Measurements from ENCODE around the gene MEIS1. TPM values are rescaled to one million over a fixed set of nuclear protein-coding genes. Genes with fewer than 3 reads are reported as not detected.

Gene MEIS1
- total and polyA plus RNA-seq, 2 donors (not counting 1 experiment from before 2014, with no cell fraction given) = 0.03 TPM; not detected in 1

DNA sequence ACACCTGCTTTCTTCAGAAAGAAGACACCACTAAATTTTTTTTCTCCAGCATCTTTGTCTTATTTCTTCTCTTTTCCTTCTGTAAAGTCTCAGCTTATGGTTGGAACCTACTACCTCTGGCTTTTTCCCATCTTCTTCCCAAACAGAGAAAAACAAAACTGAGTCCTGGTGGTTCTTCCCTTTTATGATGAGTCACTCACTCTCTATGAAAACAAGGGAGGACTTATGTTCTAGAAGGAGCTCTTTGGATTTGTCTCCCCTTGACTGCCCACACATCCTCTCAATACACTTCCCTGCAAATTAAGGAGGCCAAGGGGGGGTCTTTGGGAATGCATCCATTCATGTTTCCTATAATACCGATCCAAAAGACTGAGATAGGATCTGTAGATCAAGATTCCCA lies 22.1 kb upstream of the MEIS1 start:
- Mint-ChIP-seq H3K27me3 (peaks cover 8% of the 10 kb centered on the region), H3K4me3 (no peak overlapping the region), H3K4me1 (no peaks in the 10 kb centered on the region), H3K27ac (no peak overlapping the region), H3K9me3 (ENCODE audit: insufficient read depth) (peaks cover 4% of the 10 kb centered on the region)
- Histone ChIP-seq H2AFZ (ENCODE audit: insufficient read depth, low read depth, low read length, poor library complexity, severe bottlenecking) (no peak overlapping the region), H3K4me2 (replicated peaks; ENCODE audit: low read depth, low read length, poor library complexity, severe bottlenecking) (no peak overlapping the region), H3K9me3 (ENCODE audit: control extremely low read depth in 1 of 3, control insufficient read depth in 2 of 3, insufficient read depth in 1 of 3, low read length in 2 of 3) (no peaks in the 10 kb centered on the region), H3K36me3 (replicated peaks in 1 of 2; ENCODE audit: control extremely low read depth in 1 of 2, control insufficient read depth in 1 of 2, extremely low read depth in 1 of 2, insufficient read depth in 2 of 2, low read length in 1 of 2) (no peaks in the 10 kb centered on the region), H3K4me1 (ENCODE audit: control insufficient read depth in 2 of 2, insufficient read depth in 2 of 2, low read length in 2 of 2) (no peaks in the 10 kb centered on the region), H3K27ac (ENCODE audit: low read length in 2 of 2) (no peak overlapping the region), H3K9ac (ENCODE audit: low read length) (no peak overlapping the region), H3K27me3 (replicated peaks in 1 of 4; ENCODE audit: control extremely low read depth in 1 of 4, control insufficient read depth in 3 of 4, insufficient read depth in 4 of 4, low read length in 3 of 4) (no peaks in the 10 kb centered on the region), H4K20me1 (ENCODE audit: control insufficient read depth, insufficient read depth, low read length, poor library complexity, severe bottlenecking) (no peaks in the 10 kb centered on the region), H3K79me2 (ENCODE audit: control insufficient read depth, insufficient read depth, low read length) (no peaks in the 10 kb centered on the region), H3K4me3 (ENCODE audit: control extremely low read depth in 1 of 5, extremely low read depth in 1 of 5, insufficient read depth in 1 of 5, low read depth in 2 of 5, low read length in 4 of 5) (no peak overlapping the region)
- TF ChIP-seq, protein P1, sequence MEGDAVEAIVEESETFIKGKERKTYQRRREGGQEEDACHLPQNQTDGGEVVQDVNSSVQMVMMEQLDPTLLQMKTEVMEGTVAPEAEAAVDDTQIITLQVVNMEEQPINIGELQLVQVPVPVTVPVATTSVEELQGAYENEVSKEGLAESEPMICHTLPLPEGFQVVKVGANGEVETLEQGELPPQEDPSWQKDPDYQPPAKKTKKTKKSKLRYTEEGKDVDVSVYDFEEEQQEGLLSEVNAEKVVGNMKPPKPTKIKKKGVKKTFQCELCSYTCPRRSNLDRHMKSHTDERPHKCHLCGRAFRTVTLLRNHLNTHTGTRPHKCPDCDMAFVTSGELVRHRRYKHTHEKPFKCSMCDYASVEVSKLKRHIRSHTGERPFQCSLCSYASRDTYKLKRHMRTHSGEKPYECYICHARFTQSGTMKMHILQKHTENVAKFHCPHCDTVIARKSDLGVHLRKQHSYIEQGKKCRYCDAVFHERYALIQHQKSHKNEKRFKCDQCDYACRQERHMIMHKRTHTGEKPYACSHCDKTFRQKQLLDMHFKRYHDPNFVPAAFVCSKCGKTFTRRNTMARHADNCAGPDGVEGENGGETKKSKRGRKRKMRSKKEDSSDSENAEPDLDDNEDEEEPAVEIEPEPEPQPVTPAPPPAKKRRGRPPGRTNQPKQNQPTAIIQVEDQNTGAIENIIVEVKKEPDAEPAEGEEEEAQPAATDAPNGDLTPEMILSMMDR (IDR thresholded peaks at IDR 0.05) = no peak
- no peak for TF ChIP-seq EZH2 (IDR thresholded peaks at IDR 0.05; ENCODE audit: borderline replicate concordance, insufficient read depth, low read depth, low read length, poor library complexity, severe bottlenecking)
- WGBS (ENCODE audit: insufficient coverage) = no CpG with 5 or more reads among the region's 1 CpG
- ChIA-PET POLR2A (no interaction called here), CTCF (no interaction called here)
- intact Hi-C loops (cut with micrococcal nuclease) = no loop called here
- ATAC-seq (ENCODE audit: low read depth) = no peak
- no peak for DNase-seq

DNA sequence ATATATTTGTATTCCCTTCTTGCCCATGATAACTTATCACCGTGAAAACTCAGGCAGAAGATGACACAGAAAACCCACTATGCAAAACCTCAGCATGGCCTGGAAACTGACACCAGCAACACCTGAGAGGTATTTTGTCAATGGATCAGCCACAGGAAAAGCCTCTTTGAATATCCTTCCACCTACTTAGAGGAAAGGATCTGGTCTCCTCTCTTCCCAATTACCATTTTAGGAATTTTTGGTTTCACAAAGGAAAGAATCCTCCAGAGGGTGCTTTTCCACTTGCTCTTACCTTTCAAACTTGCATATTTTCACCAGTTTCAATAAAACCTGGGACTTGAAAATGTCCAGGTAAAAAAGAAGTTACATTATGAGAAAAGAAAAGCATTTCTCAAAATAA lies 20.0 kb upstream of the MEIS1 start:
- Mint-ChIP-seq H3K9me3 (ENCODE audit: insufficient read depth) (no peaks in the 10 kb centered on the region), H3K4me1 (no peaks in the 10 kb centered on the region)
- no peak for DNase-seq

More for the DNA sequence above, 20.0 kb upstream of the MEIS1 start:
- H2AFZ ChIP-seq (ENCODE audit: insufficient read depth, low read depth, low read length, poor library complexity, severe bottlenecking) = no peak overlapping the region
- ChIA-PET POLR2A (no interaction called here), CTCF (no interaction called here)
- no peak for ATAC-seq (ENCODE audit: low read depth)
- H3K4me3 Mint-ChIP-seq = no peak overlapping the region
- TF ChIP-seq, protein P1 (IDR thresholded peaks at IDR 0.05) = no peak
- TF ChIP-seq EZH2 (IDR thresholded peaks at IDR 0.05; ENCODE audit: borderline replicate concordance, insufficient read depth, low read depth, low read length, poor library complexity, severe bottlenecking) = no peak
- no peak overlapping the region for H3K4me2 ChIP-seq (replicated peaks; ENCODE audit: low read depth, low read length, poor library complexity, severe bottlenecking)
- peaks cover 11% of the 10 kb centered on the region for H3K27me3 Mint-ChIP-seq
- no peaks in the 10 kb centered on the region for H3K79me2 ChIP-seq (ENCODE audit: control insufficient read depth, insufficient read depth, low read length)
- no peaks in the 10 kb centered on the region for H4K20me1 ChIP-seq (ENCODE audit: control insufficient read depth, insufficient read depth, low read length, poor library complexity, severe bottlenecking)
- no peaks in the 10 kb centered on the region for H3K4me1 ChIP-seq (ENCODE audit: control insufficient read depth in 2 of 2, insufficient read depth in 2 of 2, low read length in 2 of 2)
- no peak overlapping the region for H3K27ac ChIP-seq (ENCODE audit: low read length in 2 of 2)
- no peaks in the 10 kb centered on the region for H3K9me3 ChIP-seq (ENCODE audit: control extremely low read depth in 1 of 3, control insufficient read depth in 2 of 3, insufficient read depth in 1 of 3, low read length in 2 of 3)
- no CpG with 5 or more reads among the region's 1 CpG for WGBS (ENCODE audit: insufficient coverage)
- H3K27me3 ChIP-seq (replicated peaks in 1 of 4; ENCODE audit: control extremely low read depth in 1 of 4, control insufficient read depth in 3 of 4, insufficient read depth in 4 of 4, low read length in 3 of 4) = no peaks in the 10 kb centered on the region
- intact Hi-C loops (cut with micrococcal nuclease) = no loop called here
- H3K36me3 ChIP-seq (replicated peaks in 1 of 2; ENCODE audit: control extremely low read depth in 1 of 2, control insufficient read depth in 1 of 2, extremely low read depth in 1 of 2, insufficient read depth in 2 of 2, low read length in 1 of 2) = no peaks in the 10 kb centered on the region
- H3K4me3 ChIP-seq (ENCODE audit: control extremely low read depth in 1 of 5, extremely low read depth in 1 of 5, insufficient read depth in 1 of 5, low read depth in 2 of 5, low read length in 4 of 5) = no peak overlapping the region
- H3K27ac Mint-ChIP-seq = no peak overlapping the region
- H3K9ac ChIP-seq (ENCODE audit: low read length) = no peak overlapping the region

All from B cell (primary cell).